ENCODE measurements around the gene SLC16A12.

GRCh38 chr10:89523274-89523673 is 12.1 kb downstream of the SLC16A12 start:
- no peak for TF ChIP-seq CTCF (IDR thresholded peaks at IDR 0.05)
- no peak for TF ChIP-seq POLR2A (IDR thresholded peaks at IDR 0.05)
- TF ChIP-seq POLR2AphosphoS5 (IDR thresholded peaks at IDR 0.05), result no peak
- TF ChIP-seq EP300 (IDR thresholded peaks at IDR 0.05), result no peak
